H9 (cell line): ENCODE results near the gene SFRP5. TPM values are rescaled to one million over a fixed set of nuclear protein-coding genes. Genes with fewer than 3 reads are reported as not detected.

Experiments
- DNase-seq: peaks from one replicate; pipeline ENCODE4 v3.0.0-alpha.2; 2017
- H2AFZ ChIP-seq: one replicate; pipeline ENCODE4 v1.6.1; 2013; ENCODE audit warnings: mild to moderate bottlenecking, low read length, control low read depth, moderate library complexity
- H2AK5ac ChIP-seq: 2 replicates; pipeline ENCODE4 v1.6.1; 2013; ENCODE audit warnings: low read length, control low read depth, mixed read lengths; ENCODE audit not compliant: insufficient read length
- H2BK120ac ChIP-seq: one replicate; pipeline ENCODE4 v1.6.1; 2013; ENCODE audit warnings: low read depth, mild to moderate bottlenecking, low read length, control low read depth, inconsistent platforms; ENCODE audit not compliant: poor library complexity, severe bottlenecking
- H2BK12ac ChIP-seq: 2 replicates; pipeline ENCODE4 v1.6.1; 2013; ENCODE audit warnings: low read length, control low read depth, mixed read lengths, low read depth; ENCODE audit not compliant: insufficient read length
- H2BK15ac ChIP-seq: 2 replicates; pipeline ENCODE4 v1.6.1; 2013; ENCODE audit warnings: low read depth, low read length, control low read depth
- H2BK20ac ChIP-seq: one replicate; pipeline ENCODE4 v1.6.1; 2013; ENCODE audit warnings: low read depth, mild to moderate bottlenecking, low read length, control low read depth, inconsistent platforms; ENCODE audit not compliant: poor library complexity, severe bottlenecking
- H2BK5ac ChIP-seq: 2 replicates; pipeline ENCODE4 v1.6.1; 2013; ENCODE audit warnings: low read length, control low read depth, mixed read lengths; ENCODE audit not compliant: insufficient read length
- H3K14ac ChIP-seq: 2 replicates; pipeline ENCODE4 v1.6.1; 2013; ENCODE audit warnings: low read length, control low read depth; ENCODE audit not compliant: insufficient read depth
- H3K18ac ChIP-seq: 2 replicates; pipeline ENCODE4 v1.6.1; 2013; ENCODE audit warnings: low read depth, mild to moderate bottlenecking, mixed read lengths, low read length, control low read depth; ENCODE audit not compliant: insufficient read length
- H3K23ac ChIP-seq: 2 replicates; pipeline ENCODE4 v1.6.1; 2013; ENCODE audit warnings: low read length, control low read depth, mixed read lengths, low read depth; ENCODE audit not compliant: insufficient read length
- H3K23me2 ChIP-seq: 2 replicates; pipeline ENCODE4 v1.6.1; 2013; ENCODE audit warnings: low read depth, mild to moderate bottlenecking, mixed read lengths, low read length, control low read depth; ENCODE audit not compliant: insufficient read length, poor library complexity, severe bottlenecking
- H3K27ac ChIP-seq: 2 replicates; pipeline ENCODE4 v1.5.1; 2013; ENCODE audit warnings: low read length, control low read depth, mixed read lengths, low read depth; ENCODE audit not compliant: insufficient read length
- H3K27me3 ChIP-seq: 2 replicates; pipeline ENCODE4 v1.6.1; 2013; ENCODE audit warnings: low read length, control low read depth, inconsistent platforms; ENCODE audit not compliant: insufficient read depth
- H3K4ac ChIP-seq: 2 replicates; pipeline ENCODE4 v1.6.1; 2013; ENCODE audit warnings: low read depth, mild to moderate bottlenecking, control low read depth, inconsistent platforms, low read length, moderate library complexity
- H3K4me1 ChIP-seq: 2 replicates; pipeline ENCODE4 v1.6.1; 2013; ENCODE audit warnings: low read length, control low read depth, inconsistent platforms; ENCODE audit not compliant: insufficient read depth
- H3K4me2 ChIP-seq: 2 replicates; pipeline ENCODE4 v1.6.1; 2013; ENCODE audit warnings: low read length, control low read depth, mixed read lengths; ENCODE audit not compliant: insufficient read length, insufficient read depth
- H3K56ac ChIP-seq: 2 replicates; pipeline ENCODE4 v1.6.1; 2013; ENCODE audit warnings: low read depth, mild to moderate bottlenecking, mixed read lengths, low read length, control low read depth; ENCODE audit not compliant: insufficient read length
- H3K79me1 ChIP-seq: 2 replicates; pipeline ENCODE4 v1.6.1; 2013; ENCODE audit warnings: low read depth, mild to moderate bottlenecking, moderate library complexity, low read length, control low read depth, inconsistent platforms; ENCODE audit not compliant: insufficient read depth, poor library complexity, severe bottlenecking
- H3K79me2 ChIP-seq: 2 replicates; pipeline ENCODE4 v1.6.1; 2013; ENCODE audit warnings: low read length, control low read depth, inconsistent platforms; ENCODE audit not compliant: insufficient read depth
- H3K9ac ChIP-seq: 2 replicates; pipeline ENCODE4 v1.6.1; 2013; ENCODE audit warnings: low read length, control low read depth, mixed read lengths; ENCODE audit not compliant: insufficient read length; ENCODE audit errors: extremely low read depth
- H3K9me3 ChIP-seq: one replicate; pipeline ENCODE4 v1.6.1; 2013; ENCODE audit warnings: low read depth, low read length, inconsistent platforms; ENCODE audit not compliant: control insufficient read depth
- H3T11ph ChIP-seq: one replicate; pipeline ENCODE4 v1.6.1; 2013; ENCODE audit warnings: mild to moderate bottlenecking, low read length, control low read depth, inconsistent platforms
- H4K20me1 ChIP-seq: one replicate; pipeline ENCODE4 v1.6.1; 2013; ENCODE audit not compliant: control insufficient read depth, insufficient read length, insufficient read depth
- H4K5ac ChIP-seq: 2 replicates; pipeline ENCODE4 v1.6.1; 2013; ENCODE audit warnings: low read depth, mild to moderate bottlenecking, mixed read lengths, low read length, control low read depth; ENCODE audit not compliant: insufficient read length
- H4K8ac ChIP-seq: replicated peaks from 2 replicates; pipeline ENCODE4 v1.6.1; 2013; ENCODE audit warnings: low read length, control low read depth, mixed read lengths, low read depth; ENCODE audit not compliant: insufficient read length
- H4K91ac ChIP-seq: 2 replicates; pipeline ENCODE4 v1.6.1; 2013; ENCODE audit warnings: low read depth, mild to moderate bottlenecking, moderate library complexity, mixed read lengths, low read length, control low read depth; ENCODE audit not compliant: insufficient read length
- H3K27ac Mint-ChIP-seq, 3 experiments: 2 replicates in 2 of 3; 3 replicates in 1 of 3; pipeline ENCODE4 v1.8.0; 2020 to 2021; ENCODE audit warnings: mixed read lengths in 3 of 3, mild to moderate bottlenecking in 1 of 3, moderate library complexity in 1 of 3
- H3K27me3 Mint-ChIP-seq: 2 replicates; pipeline ENCODE4 v1.8.0; 2021; ENCODE audit warnings: low read depth, mild to moderate bottlenecking, moderate library complexity, mixed read lengths
- H3K36me3 Mint-ChIP-seq, 3 experiments: 2 replicates in 2 of 3; 3 replicates in 1 of 3; pipeline ENCODE4 v1.8.0; 2020 to 2021; ENCODE audit warnings: low read depth in 3 of 3, mixed read lengths in 3 of 3; ENCODE audit not compliant: insufficient read depth in 1 of 3
- H3K4me1 Mint-ChIP-seq, 2 experiments: 2 replicates each; pipeline ENCODE4 v1.8.0; 2020; ENCODE audit warnings: mixed read lengths in 2 of 2
- H3K4me3 Mint-ChIP-seq, 2 experiments: 2 replicates in 1 of 2; 3 replicates in 1 of 2; pipeline ENCODE4 v1.8.0; 2020 to 2021; ENCODE audit warnings: mild to moderate bottlenecking in 2 of 2, mixed read lengths in 2 of 2, moderate library complexity in 1 of 2
- H3K9me3 Mint-ChIP-seq, 2 experiments: 2 replicates in 1 of 2; 3 replicates in 1 of 2; pipeline ENCODE4 v1.8.0; 2020; ENCODE audit warnings: mild to moderate bottlenecking in 2 of 2, mixed read lengths in 2 of 2, moderate library complexity in 1 of 2
- WGBS: extraction: QIAGEN DNeasy Blood & Tissue Kit; methylation state at CpG from one replicate; pipeline ENCODE4 v1.1.7; 2013; ENCODE audit warnings: missing lambda C conversion rate, low lambda C conversion rate, mixed read lengths; ENCODE audit not compliant: insufficient read length; ENCODE audit errors: extremely low coverage; 5-methylcytosine and 5-hydroxymethylcytosine counted together
- total RNA-seq: library from RNA; stranded (reverse); gene quantifications from 2 replicates; pipeline ENCODE4 v1.2.1, GENCODE V29; 2021
- TF ChIP-seq, protein P1 (sequence below): fragments of 200-600 bp; sonication (generic); conservative IDR thresholded peaks from 3 replicates; pipeline ENCODE4 v1.8.0; 2021; ENCODE audit warnings: antibody characterized with exemption, mild to moderate bottlenecking

The SFRP5 gene
- total RNA-seq, 1 experiment from 2014 or later: 1.7 TPM

DNA sequence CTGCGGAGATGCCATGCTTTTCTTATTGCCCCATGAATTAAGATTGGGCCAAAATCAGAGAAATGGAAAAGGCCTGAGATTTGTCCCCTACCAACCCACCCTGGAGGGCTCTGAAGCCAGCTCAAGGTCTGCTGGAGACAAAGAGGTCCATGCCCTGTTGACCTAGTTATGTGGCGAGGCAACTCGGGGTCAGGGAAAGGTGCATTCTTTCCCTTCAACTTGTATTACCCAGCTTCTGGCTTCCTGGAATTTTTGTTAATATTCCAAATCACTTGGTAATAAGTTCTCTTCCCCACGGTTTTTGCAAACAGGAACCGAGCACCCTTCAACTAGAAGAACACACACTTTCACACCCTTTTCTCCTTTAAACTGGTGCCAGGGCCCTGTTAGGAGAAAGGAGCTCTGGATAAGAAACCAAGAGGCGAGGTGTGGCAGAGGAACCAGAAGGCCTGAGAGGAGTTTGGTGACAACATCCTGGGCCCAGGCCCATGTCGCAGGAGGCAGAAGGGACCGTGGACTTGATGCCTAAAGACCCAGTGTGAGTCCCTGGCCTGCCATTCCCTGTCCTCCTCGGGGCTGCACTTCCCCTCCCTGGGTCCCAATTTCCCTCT is 12.5 kb upstream of the SFRP5 start:
- no peak overlapping the region for H3K56ac ChIP-seq
- no peak overlapping the region for H3K4ac ChIP-seq
- H4K91ac ChIP-seq: no peak overlapping the region
- H3K14ac ChIP-seq: no peak overlapping the region
- peaks cover 4% of the 10 kb centered on the region for H4K20me1 ChIP-seq
- H2BK15ac ChIP-seq: no peak overlapping the region
- H2AFZ ChIP-seq: no peak overlapping the region
- no peak overlapping the region for H3K23ac ChIP-seq
- H2BK5ac ChIP-seq: no peak overlapping the region
- H3K4me1 ChIP-seq: peaks cover 1% of the 10 kb centered on the region; the same call in 1 of the 2 replicates
- TF ChIP-seq, protein P1, sequence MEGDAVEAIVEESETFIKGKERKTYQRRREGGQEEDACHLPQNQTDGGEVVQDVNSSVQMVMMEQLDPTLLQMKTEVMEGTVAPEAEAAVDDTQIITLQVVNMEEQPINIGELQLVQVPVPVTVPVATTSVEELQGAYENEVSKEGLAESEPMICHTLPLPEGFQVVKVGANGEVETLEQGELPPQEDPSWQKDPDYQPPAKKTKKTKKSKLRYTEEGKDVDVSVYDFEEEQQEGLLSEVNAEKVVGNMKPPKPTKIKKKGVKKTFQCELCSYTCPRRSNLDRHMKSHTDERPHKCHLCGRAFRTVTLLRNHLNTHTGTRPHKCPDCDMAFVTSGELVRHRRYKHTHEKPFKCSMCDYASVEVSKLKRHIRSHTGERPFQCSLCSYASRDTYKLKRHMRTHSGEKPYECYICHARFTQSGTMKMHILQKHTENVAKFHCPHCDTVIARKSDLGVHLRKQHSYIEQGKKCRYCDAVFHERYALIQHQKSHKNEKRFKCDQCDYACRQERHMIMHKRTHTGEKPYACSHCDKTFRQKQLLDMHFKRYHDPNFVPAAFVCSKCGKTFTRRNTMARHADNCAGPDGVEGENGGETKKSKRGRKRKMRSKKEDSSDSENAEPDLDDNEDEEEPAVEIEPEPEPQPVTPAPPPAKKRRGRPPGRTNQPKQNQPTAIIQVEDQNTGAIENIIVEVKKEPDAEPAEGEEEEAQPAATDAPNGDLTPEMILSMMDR: no peak
- H4K8ac ChIP-seq: no peak overlapping the region
- H3K27me3 Mint-ChIP-seq: no peaks in the 10 kb centered on the region
- H3K27me3 ChIP-seq: no peaks in the 10 kb centered on the region
- no peak for DNase-seq
- no peak overlapping the region for H3T11ph ChIP-seq
- no peak overlapping the region for H3K27ac Mint-ChIP-seq
- no peak overlapping the region for H3K4me2 ChIP-seq
- no peak overlapping the region for H3K9ac ChIP-seq
- no peaks in the 10 kb centered on the region for H3K36me3 Mint-ChIP-seq
- H3K4me1 Mint-ChIP-seq: peaks cover 19 to 28% of the 10 kb centered on the region in 2 experiments
- no peaks in the 10 kb centered on the region for H3K79me1 ChIP-seq
- H3K23me2 ChIP-seq: no peaks in the 10 kb centered on the region
- H2AK5ac ChIP-seq: no peak overlapping the region
- H4K5ac ChIP-seq: no peak overlapping the region
- H3K9me3 Mint-ChIP-seq: no peaks in the 10 kb centered on the region
- H2BK20ac ChIP-seq: no peak overlapping the region
- H3K79me2 ChIP-seq: no peaks in the 10 kb centered on the region
- H3K18ac ChIP-seq: no peak overlapping the region
- WGBS: no CpG with 5 or more reads among the region's 9 CpGs
- no peaks in the 10 kb centered on the region for H3K9me3 ChIP-seq
- no peak overlapping the region for H2BK120ac ChIP-seq
- no peak overlapping the region for H2BK12ac ChIP-seq
- no peak overlapping the region for H3K27ac ChIP-seq
- H3K4me3 Mint-ChIP-seq: no peak overlapping the region; a peak in 1 of 5 replicates
